NCI-H1436 (cell line): ENCODE measurements around the gene HSPB1.
"Not testable (repeated sequence)": the region's sequence is repeated elsewhere in the genome, so short reads cannot be mapped to it uniquely, and the experiment has no call there.

Experiments
- DNase-seq: peaks from one replicate; lab custom pipeline; 2025; lab: John Stamatoyannopoulos, UW

The HSPB1 gene

DNA sequence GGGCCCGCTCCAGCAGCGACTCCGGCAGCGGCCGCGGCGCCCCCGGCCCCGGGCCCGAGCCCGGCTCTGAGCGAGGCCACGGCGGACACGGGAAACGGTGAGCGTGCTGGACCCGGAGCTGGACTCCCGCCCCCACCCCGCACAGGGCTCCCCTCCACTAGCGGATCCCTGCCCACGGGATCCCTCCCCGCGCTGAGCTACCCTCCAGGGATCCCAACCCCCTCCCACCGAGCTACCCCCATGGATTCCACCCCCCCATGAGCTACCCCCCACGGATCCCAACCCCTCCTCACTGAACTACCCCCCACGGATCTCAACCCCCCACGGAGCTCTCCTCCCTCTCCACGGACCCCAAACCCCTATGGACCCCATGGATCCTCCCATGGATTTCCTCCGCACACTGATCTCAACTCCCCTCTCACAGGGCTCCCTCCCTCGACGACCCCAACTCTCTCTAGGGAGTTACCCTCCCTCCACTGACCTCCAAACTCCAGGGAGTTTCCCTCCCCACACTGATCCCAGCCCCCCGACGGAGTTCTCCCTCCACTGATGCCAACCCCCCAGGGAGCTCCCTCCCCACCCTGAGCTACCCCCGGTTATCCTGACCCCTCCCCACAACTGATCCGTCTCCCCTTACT is 20.6 kb upstream of the HSPB1 start:
- no peak for DNase-seq

DNA sequence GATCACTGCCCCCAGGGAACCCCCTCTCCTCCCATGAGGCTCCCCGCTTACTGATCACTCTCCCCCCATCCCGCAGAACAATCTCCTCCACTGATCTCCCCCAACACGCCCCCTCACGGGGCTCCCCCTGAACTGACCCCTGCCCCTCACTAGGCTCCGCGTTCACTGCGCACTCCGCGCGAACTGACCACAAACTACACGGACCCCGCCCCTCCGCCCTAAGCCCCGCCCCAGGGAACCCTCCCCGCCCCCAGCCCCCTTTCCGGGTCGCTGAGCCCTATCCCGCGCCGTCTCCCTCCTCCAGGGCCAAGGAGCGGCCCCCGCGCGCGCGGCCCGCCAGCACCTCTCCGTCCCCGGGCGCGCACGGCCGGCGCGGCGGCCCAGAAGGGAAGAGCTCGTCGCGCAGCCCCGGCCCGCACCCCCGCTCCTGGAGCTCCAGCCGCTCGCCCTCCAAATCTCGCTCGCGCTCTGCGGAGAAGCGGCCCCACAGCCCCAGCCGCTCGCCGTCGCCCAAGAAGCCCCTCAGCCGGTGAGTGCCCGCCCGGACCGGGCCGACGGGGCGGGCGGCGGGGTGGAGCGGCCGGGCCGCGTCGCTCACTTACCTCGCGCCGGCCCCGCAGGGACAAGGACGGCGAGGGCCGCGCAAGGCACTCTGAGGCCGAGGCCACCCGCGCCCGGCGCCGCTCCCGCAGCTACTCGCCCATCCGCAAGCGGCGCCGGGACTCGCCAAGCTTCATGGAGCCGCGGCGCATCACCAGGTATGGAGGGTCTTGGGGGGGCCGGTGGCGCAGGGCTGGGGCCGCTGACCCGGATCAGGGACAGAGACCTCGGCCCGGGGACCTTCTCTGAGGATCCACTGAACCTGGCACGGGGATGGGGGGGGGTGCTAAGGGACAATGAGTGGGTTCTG is 19.9 kb upstream of the HSPB1 start:
- DNase-seq = no peak

DNA sequence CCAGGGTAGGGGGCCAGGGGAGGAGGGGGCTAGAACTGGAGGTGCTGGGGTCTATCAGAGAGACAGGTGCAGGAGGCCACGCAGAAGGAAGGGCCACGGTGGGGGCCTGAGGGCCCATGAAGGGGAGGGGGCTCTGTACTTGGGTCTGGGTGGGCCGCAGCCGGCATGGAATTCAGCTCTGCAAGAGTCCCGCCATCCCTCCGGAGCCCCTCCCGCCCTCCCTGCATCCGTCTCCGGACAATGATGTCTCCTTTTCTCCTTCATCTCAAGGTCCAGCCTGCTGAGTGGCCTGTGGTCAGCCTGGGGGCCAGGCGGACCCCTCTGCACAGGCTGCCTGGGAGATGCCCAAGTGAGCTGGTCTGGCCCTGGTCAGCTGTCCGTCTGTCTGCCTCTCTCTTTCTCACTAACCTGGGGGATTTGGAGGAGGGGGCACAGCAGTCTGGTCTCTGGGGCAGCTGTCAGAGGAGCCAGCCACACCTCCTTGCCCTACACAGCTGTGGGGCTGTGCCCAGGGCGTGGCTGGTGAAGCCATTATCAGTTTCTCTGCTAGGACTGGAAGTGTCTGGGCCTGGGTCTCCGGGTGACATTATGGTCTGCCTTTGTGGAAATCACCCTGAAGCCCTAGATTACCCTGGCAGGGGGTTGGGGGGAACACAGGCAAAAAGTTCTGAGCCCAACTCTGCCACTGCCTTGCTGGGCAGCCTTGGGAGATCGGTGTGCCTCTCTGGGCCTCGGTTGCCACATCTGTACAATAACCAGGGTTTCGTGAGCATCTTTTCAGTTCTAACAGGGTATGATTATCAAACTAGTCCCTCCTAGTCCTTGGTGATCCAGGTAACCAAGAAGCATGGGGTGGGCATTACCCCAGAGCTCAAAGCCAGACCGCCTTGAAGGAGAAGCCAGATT is 19.0 kb upstream of the HSPB1 start:
- DNase-seq = no peak

DNA sequence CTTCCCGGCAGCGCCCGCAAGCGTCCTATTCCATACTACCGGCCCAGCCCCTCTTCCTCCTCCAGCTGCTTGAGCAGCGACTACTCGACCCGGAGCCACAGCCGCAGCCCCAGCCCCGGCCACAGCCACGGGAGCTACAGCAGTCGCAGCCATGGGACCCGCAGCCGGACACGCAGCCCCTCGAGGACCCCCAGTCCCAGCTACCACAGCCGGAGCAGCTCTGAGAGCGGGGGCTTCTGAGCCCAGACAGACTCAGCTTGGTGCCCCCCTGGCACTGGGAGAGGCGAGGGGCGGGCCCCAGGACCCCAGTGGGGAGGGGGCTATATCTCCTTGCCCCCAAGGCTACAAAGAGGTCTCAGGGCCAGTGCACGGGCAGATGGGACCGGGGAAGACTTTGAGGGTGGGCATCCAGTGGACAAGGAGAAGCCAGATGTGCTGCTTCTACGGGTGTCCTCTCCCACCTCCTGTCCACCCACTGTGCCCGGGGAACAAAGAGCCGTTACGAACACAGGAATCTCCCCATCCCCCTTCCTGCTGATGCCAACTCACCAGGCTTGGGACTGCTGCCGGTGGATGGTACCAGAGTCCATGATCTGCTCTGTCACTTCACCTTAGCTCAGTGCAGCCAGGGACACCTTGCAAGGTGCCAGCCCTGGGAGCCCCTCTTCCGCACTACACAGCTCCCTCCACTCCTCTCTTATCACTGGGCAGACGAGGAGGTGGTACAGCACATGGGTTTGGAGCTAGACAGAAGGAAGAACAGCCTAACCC is 16.7 kb upstream of the HSPB1 start:
- no peak for DNase-seq

DNA sequence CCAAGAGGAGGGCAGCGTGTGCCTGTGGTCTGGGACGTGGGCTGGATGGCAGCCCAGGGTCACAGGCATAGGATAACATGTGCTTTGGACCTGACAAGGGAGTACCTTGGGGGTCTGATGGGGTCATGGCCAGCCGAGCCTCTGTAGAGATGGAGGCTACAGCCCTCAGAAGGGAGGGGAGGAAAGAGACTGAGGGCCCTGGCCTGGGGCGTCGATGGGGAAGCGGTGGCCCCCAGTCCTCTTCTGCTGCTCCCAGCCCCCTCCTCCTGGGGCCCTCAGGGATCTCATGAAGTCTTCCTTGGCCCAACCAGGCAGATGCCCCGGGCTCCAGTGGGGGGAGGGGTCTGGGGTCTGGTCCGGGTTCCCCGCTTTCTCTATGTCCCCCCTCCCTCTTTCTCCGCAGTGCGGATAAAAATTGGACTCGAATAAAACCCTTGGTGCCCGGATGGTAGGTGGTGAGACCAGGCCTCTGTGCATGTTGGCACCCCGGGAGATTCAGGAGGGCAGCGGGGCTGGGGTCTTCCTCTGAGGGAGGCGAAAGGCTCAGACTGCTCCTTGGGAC is 15.6 kb upstream of the HSPB1 start:
- DNase-seq = no peak

DNA sequence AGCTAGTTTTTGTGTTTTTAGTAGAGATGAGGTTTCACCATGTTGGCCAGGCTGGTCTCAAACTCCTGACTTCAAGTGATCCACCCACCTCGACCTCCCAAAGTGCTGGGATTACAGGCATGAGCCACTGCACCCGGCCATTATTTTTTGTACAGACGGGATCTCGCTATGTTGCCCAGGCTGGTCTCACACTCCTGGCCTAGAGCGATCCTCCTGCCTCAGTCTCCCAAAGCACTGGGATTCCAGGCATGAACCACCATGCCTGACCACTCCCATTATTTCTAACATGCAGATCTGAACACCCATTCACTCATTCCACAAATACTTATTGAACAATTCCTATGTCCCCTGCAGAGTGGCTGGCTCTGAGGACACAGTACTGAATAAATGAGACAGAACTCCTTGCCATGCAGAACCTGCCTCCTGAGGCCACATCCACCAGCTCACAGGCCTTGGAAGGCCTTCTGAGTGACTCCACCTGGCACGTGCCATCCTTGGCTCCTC is 11.6 kb upstream of the HSPB1 start:
- not testable (repeated sequence) for DNase-seq

DNA sequence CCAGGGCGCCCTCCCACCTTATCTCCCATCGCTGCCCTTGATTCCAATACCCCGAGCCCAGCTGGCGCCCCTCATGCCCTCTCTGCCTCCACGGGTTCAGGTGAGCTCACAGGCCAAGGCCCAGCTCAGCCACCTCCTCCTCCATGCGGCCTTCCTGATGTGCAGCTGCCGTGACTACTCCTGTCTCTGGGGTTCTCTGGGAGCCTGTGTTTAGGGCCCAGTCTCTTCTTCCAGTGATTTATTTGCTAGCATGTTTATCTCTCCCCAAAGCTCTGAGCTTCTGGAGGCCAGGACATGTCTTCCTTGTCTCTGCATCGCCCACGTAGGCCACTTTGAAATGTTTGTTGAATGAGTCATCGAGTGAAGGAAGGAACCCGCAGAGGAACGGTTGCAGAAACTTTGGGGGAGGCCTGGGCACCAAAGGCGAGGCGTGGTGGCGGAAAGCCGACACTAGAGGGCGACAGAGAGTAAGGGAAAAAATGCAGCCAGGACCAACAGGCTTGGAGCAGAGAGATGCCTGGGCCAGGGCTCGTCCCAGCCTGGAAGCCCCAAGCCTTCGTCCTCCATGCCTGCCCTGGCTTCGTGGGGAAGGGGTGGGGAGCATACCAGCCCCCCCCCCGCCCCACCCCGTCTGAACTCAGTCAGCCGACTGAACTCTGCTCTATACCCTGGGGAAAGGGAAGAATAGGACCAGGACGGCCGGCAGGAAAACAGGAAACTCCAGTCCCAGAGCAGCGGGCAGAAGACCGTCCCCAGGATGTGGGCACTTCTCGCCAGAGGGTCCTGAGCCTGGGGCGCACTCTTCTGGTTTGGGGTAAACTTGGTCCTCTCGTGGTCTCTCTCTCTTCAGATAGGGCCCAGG is 10.9 kb upstream of the HSPB1 start:
- peak; percentile 75 for DNase-seq

DNA sequence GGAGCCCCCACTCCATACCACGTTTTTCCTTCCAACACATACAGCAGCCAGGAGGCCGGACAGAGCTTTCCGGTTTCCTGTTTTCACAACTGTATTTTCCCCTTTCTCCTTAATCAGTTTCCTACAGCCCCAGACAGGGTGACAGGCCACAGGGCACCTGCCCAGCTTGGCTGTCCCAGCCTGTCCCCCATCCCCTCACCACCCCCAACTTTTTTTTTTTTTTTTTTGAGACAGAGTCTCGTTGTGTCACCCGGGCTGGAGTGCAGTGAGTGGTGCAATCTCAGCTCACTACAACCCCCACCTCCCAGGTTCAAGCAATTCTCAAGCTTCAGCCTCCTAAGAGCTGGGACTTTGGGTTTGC is 10.3 kb upstream of the HSPB1 start:
- no peak for DNase-seq

DNA sequence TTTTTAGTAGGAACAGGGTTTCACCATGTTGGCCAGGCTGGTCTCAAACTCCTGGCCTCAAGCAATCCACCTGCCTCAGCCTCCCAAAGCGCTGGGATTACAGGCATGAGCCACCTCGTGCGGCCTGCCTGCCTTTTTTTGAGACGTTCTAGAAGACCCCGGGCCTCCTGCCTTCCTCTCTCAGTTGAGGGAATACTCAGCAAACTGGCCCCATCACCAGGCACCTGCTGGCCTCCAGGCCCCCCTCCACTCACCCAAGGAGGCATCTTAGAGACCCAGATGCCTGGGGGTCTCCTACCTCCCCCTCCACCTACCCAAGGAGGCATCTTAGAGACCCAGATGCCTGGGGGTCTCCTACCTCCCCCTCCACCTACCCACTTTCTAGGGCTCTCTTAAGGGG is 9.6 kb upstream of the HSPB1 start:
- not testable (repeated sequence) for DNase-seq

DNA sequence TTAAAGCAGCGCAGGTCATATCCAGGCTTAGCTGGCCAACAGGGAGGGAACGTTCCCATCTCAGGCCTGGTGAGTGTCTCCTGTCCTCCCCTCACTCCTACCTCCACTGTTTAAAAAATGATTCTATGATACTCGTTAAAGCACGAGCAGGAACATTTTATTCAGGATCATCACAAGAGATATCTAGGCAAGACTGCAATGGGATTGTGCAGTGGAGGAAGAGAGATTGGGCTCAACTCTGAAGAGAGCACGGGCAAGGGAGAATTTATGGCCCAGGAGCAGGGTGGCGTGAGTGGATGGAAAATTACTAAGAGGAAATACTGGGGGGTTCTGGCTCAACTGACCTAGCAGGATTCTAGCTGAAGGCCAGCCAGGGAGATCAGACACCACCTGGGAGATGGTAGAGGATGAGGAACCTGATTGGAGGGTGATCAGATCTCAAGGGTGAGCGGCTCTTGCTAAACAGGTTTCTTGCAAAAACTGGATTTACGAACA is 9.0 kb upstream of the HSPB1 start:
- DNase-seq = no peak

DNA sequence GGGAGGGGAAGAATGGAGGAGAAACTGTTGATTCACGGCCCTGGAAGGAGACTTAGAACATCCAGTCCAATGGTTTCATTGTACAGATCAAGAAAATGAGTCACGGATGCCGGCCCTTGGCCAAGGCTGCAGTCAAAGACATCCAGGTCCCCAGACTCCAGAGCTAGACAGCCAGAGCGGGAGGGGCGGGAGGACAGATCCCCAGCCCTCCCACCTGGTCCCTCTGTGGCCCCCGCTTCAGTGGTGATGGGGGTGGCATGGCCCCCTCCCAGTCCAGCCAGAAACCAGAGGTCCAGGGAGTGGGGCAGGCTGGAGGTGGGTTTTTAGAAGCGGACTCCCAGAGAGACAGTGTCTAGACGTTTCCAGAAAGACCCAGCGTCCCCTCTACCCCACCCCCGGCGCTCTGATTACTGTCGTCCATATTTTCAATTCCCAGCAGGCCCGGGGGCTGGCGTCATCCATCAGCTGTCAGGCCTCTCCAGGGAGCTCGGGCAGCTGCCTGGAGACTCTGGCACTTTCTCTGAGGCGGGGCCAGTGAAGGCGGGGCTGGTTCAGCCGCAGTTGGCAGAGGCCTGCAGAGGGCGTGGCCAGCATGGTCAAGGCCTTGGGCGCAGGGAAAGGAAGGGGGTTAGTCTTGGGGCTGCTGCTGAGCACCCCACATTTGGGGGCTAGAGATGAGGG is 8.0 kb upstream of the HSPB1 start:
- DNase-seq = peak; percentile 98

DNA sequence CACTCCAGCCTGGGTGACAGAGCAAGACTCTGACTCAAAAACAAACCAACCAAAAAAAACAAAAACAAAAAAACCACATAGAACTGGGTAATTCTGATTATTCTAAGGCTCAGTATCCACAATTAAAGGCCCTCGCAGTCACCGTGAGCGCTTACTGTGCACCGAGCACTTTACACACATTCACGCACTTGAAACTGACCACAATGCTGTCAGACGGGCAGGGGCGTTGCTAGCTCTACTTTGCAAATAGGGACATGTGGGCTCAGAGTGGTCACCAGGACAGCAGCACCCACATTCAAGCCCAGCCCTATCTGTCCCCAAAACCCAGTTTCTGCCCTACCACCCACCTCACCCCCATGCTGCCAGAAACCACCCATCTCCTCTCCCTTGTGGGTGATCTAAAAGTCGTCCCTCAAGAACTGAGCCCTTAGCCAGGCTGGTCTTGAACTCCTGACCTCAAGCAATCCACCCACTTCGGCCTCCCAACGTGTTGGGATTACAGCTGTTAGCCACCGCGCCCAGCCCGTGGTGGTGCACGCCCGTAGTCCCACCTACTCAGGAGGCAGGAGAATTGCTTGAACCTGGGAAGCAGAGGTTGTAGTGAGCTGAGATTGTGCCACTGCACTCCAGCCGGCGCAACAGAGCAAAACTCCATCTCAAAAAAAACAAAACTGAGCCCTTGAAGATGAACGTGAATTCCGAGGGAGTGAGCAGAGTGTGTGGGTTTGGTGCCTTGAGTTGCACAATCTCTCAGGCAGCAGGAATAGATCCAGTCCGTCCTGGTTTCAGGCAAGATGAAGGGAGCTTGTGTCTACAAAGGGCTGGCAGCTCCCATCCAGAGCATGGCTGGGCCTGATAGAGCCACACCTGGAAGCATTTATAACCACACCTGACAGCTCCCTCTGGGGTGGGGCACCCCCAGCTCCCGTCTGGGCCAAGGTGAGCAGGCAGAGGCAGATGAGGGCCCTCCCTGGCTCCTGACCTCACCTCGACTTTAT is 5.4 kb upstream of the HSPB1 start:
- no peak for DNase-seq

DNA sequence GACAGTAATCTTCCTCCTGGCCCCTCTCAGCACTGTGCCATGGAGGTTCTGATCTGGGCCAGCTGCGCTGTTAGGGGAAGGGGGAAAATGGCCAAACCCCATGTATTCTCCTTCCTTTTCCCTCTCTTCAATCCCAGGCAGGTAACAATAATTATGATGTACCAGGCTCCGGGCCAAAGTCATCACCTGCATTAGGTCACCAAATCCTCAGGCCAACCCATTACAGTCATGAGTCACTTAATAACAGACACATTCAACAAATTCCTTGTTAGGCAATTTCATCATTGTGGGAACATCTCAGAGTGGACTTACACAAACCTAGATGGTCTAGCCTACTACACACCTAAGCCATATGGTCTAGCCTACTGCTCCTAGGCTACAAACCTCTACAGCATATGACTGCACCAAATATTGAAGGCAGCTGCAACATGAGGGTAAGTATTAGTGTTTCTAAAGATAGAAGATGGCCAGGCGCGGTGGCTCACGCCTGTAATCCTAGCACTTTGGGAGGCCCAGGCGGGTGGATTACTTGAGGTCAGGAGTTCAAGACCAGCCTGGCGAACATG is 2.2 kb upstream of the HSPB1 start:
- no peak for DNase-seq

DNA sequence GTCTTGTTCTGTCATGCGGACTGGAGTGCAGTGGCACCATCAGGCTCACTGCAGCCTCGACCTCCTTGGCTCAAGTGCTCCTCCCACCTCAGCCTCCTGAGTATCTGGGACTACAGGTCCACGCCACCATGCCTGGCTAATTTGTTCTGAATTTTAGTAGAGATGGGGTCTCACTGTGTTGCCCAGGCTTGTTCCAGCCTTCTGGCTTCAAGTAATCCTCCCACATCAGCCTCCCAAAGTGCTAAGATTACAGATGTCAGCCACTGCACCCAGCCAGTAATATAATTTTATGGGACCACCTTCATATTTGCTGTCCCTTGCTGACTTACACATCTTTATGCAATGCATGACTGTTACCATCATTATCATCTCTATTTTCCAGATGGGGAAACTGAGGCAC is 1.5 kb upstream of the HSPB1 start:
- DNase-seq = no peak

DNA sequence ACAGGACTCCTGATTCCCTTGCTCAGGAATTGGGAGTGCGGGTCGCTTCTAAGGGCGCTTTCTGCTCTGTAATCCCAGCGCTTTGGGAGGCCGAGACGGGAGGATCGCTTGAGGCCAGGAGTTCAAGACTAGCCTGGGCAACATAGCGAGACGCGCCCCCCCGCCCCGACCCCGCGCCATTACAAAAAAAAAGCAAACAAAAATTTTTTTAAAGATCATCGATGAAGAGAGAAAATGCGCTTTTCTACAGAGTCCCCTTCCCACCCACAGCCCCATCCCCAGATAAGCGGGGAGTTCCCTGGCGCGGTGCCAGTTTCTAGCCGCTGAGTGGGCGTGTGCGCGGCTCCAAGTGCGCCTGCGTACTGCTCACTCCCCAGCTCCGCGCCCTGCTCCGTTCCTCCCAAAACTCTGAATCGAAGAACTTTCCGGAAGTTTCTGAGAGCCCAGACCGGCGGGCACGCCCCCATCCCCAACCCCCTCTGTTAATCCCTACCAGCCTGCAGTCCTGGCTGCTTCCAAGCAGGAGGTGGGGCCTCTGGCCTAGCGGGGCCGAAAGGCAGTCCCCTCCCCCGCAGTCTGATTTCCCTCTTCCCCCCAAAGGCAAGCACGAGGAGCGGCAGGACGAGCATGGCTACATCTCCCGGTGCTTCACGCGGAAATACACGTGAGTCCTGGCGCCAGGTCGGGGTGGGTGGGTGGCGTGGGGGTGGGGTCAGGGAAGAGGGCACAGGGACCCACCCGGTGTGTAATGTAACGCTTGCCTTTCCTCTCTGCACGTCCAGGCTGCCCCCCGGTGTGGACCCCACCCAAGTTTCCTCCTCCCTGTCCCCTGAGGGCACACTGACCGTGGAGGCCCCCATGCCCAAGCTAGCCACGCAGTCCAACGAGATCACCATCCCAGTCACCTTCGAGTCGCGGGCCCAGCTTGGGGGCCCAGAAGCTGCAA is 1.0 kb downstream of the HSPB1 start:
- DNase-seq = peak; percentile 75

DNA sequence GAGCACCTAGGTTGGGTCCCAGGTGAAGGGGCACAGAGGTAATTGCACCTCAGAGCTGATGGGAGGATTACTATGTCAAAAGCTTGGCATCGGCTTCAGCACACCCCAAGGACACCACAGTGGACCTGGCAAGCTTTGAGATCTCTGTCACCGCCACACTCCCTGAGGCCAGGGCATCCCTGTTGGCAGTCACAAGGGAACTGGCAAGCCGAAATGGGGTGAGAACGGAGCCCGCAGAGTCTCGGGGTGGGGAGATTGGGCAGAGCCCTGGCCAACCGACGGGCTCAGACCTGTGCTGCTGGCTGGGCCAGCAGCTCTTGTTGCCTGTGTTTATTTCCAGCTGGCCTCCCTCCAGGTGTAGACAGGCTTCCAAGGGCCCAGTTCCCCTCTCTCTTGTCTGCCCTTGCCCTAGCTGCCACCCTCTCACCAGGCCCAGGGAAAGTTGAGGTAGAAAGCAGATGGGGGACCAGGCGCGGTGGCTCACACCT is 2.5 kb downstream of the HSPB1 start:
- no peak for DNase-seq

DNA sequence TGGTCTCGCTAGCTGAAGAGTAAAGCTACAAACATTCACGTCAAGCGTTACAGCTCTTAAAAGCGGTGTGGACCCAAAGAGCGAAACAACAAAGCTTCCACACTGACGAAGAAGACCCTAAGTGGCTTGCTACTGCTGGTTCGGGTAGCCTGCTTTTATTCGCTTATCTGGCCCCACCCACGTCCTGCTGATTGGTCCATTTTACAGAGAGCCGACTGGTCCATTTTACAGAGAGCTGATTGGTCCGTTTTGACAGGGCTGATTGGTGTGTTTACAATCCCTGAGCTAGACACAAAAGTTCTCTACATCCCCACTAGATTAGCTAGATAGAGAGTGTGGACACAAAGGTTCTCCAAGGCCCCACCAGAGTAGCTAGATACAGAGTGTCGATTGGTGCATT is 6.4 kb downstream of the HSPB1 start:
- DNase-seq = not testable (repeated sequence)
